Transverse colon (tissue), 4 donors: ENCODE results near the gene HSPB7. TPM values are rescaled to one million over a fixed set of nuclear protein-coding genes. Genes with fewer than 3 reads are reported as not detected.

ENCODE experiments used
- DNase-seq: peaks from one replicate; pipeline ENCODE4 v3.0.0-alpha.2; 2019
- H3K27ac ChIP-seq, 4 donors: fragments of 200-600 bp; sonication (generic); 2 replicates each; pipeline ENCODE4 v1.5.1; 2016 to 2018; ENCODE audit warnings: inconsistent platforms in 4 of 4
- H3K27me3 ChIP-seq: fragments of 200-600 bp; sonication (generic); 2 replicates; pipeline ENCODE4 v1.5.1; 2017; ENCODE audit warnings: inconsistent platforms
- H3K36me3 ChIP-seq, 4 donors: fragments of 200-600 bp; sonication (generic); 2 replicates each; pipeline ENCODE4 v1.5.1; 2017 to 2019; ENCODE audit warnings: inconsistent platforms in 4 of 4
- H3K4me1 ChIP-seq, 4 donors: fragments of 200-600 bp; sonication (generic); 2 replicates each; pipeline ENCODE4 v1.5.1; 2017 to 2020; ENCODE audit warnings: inconsistent platforms in 4 of 4
- H3K4me3 ChIP-seq, 4 donors: fragments of 200-600 bp; sonication (generic); 1 replicate in 1 of 4; 2 replicates in 3 of 4; pipeline versions ENCODE4 v1.5.1 to v1.6.1; 2017 to 2019; ENCODE audit warnings: inconsistent platforms in 4 of 4
- H3K9me3 ChIP-seq, 2 donors: fragments of 200-600 bp; sonication (generic); 2 replicates each; pipeline ENCODE4 v1.5.1; 2017 to 2019; ENCODE audit warnings: inconsistent platforms in 2 of 2
- CTCF ChIP-seq, 5 experiments: fragments of 200-600 bp in 3 of 5; fragments of 450-650 bp in 2 of 5; sonication (generic) in 3 of 5; IDR thresholded peaks; 1 replicate in 2 of 5; 2 replicates in 3 of 5; pipeline ENCODE4 v1.5.1; 2016 to 2017; ENCODE audit warnings: antibody characterized with exemption in 5 of 5, inconsistent platforms in 3 of 5, mild to moderate bottlenecking in 2 of 5, moderate library complexity in 1 of 5
- EP300 ChIP-seq: sonication (generic); formaldehyde crosslinking; IDR thresholded peaks from one replicate; pipeline ENCODE4 v1.6.1; 2017; ENCODE audit warnings: antibody characterized with exemption, low read depth
- POLR2A ChIP-seq: fragments of 450-650 bp; IDR thresholded peaks from one replicate; pipeline ENCODE4 v1.6.1; 2016; ENCODE audit warnings: antibody characterized with exemption, mild to moderate bottlenecking, moderate library complexity
- POLR2AphosphoS5 ChIP-seq, 3 donors: sonication (generic); formaldehyde crosslinking; IDR thresholded peaks; one replicate each; pipeline ENCODE4 v1.6.1; 2016; ENCODE audit warnings: antibody characterized with exemption in 3 of 3
- WGBS, 2 donors: methylation state at CpG; one replicate each; pipeline ENCODE4 v1.1.5; 2018; ENCODE audit warnings: low coverage in 1 of 2; 5-methylcytosine and 5-hydroxymethylcytosine counted together
- in situ Hi-C, 4 donors: fragments of 200-750 bp; cut with MboI; loops; one replicate each; pipeline versions ENCODE4 v1.15.0 to v1.15.1; 2017; ENCODE audit warnings: low sequenced_read_pairs in 3 of 4, low pct_ligation_motif_present in 1 of 4, low pct_unique_long_range_greater_than_20kb in 1 of 4
- intact Hi-C: fragments of 100-400 bp; cut with DNase I; formaldehyde crosslinking; loops from one replicate; pipeline ENCODE4 v1.15.1; 2023; ENCODE audit warnings: low total_unique reads
- total RNA-seq, 4 donors: library from RNA; depleted of rRNA; stranded (reverse); fragments of >200 nt; gene quantifications; one replicate each; pipeline ENCODE4 v1.1.0, GENCODE V29; 2016

HSPB7 gene
- total RNA-seq, 4 donors from 2014 or later: 6.0 to 63.1 (median 9.2) TPM

DNA sequence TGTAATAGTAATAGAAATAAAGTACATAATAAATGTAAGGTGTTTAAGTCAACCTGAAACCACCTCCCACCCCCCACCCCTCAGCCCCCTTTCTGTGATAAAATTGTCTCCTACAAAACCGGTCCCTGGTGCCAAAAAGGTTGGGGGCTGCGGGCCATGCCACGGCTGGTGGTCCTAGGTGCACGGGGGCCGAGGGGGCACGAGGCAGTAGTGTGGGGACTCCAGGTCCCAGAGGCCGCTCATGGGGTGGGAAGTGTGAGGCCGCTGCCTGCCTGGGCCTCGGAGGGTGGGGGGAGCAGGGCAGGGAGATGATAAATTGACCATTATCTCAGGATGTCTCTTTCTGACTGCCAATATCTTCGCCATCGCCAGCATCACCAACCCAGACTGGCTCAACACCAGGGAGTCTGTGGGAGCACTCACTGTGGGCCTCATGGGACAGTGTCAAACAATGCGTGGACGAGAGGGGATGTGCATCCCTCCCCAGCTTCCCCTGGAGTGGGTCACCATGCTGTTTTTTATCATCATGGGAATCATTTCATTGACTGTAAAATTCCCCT lies 48.4 kb downstream of the HSPB7 start:
- Histone ChIP-seq H3K27me3 (no peaks in the 10 kb centered on the region), H3K9me3 (no peaks in the 10 kb centered on the region), H3K4me3 (no peak overlapping the region), H3K36me3 (peaks cover 0 to 12% (median 0%) of the 10 kb centered on the region in 4 donors), H3K27ac (no peak overlapping the region), H3K4me1 (peaks cover 5 to 29% (median 17%) of the 10 kb centered on the region in 4 donors)
- intact Hi-C loops: loop anchor here (10.0 kb wide), 1 partner anchor 155 kb away; no protein-coding TSS in a partner anchor
- no peak for DNase-seq
- TF ChIP-seq EP300 (no peak), POLR2A (no peak), CTCF (IDR thresholded peaks at IDR 0.05) (no peak), POLR2AphosphoS5 (IDR thresholded peaks at IDR 0.05) (no peak)
- WGBS, 2 donors: 90 to 97% methylated on average over 10 to 13 of the region's 13 CpGs
- in situ Hi-C loops: no loop called here

- intact Hi-C loops (loop anchor here (10.0 kb wide), 1 partner anchor 153 kb away; no protein-coding TSS in a partner anchor), in situ Hi-C loops (no loop called here)
- no peak for DNase-seq
- Histone ChIP-seq H3K4me1 (peaks cover 16 to 40% (median 26%) of the 10 kb centered on the region in 4 donors), H3K27ac (no peak overlapping the region), H3K36me3 (peaks cover 0 to 12% (median 0%) of the 10 kb centered on the region in 4 donors), H3K9me3 (no peaks in the 10 kb centered on the region), H3K27me3 (no peaks in the 10 kb centered on the region), H3K4me3 (no peak overlapping the region)
- WGBS, 2 donors: 88 to 89% methylated on average over 4 to 5 of the region's 5 CpGs
- TF ChIP-seq CTCF (IDR thresholded peaks at IDR 0.05): no peak
- no peak for TF ChIP-seq EP300
- no peak for TF ChIP-seq POLR2A
- no peak for TF ChIP-seq POLR2AphosphoS5 (IDR thresholded peaks at IDR 0.05)
These were observed 49.7 kb downstream of the HSPB7 start for GRCh38 chr1:15968172-15968571.

DNA sequence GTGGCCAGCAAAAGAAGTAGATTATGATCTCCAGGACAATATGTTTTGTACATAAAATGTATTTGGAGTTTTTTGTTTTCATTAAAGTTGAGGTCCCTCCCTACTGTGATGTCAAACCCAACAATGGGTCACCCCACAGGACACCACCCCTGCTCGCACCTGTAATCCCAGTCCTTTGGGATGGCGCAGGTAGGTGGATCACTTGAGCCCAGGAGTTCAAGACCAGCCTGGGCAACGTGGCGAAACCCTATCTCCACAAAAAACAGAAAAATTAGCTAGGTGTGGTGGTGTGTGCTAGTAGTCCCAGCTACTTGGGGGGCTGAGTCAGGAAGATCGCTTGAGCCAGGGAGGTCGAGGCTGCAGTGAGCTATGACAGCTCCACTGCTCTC lies 50.9 kb downstream of the HSPB7 start:
- intact Hi-C loops: loop anchor here (10.0 kb wide), 1 partner anchor 152 kb away; no protein-coding TSS in a partner anchor
- H3K36me3 ChIP-seq: peaks cover 0 to 4% (median 0%) of the 10 kb centered on the region in 4 donors
- no peaks in the 10 kb centered on the region for H3K9me3 ChIP-seq
- peaks cover 16 to 47% (median 29%) of the 10 kb centered on the region in 4 donors for H3K4me1 ChIP-seq
- WGBS, 2 donors: 80 to 95% methylated on average over 1 to 6 of the region's 6 CpGs
- no peak overlapping the region for H3K4me3 ChIP-seq
- no peak overlapping the region for H3K27ac ChIP-seq
- H3K27me3 ChIP-seq: no peaks in the 10 kb centered on the region
- in situ Hi-C loops: no loop called here
- TF ChIP-seq EP300 (no peak), POLR2AphosphoS5 (IDR thresholded peaks at IDR 0.05) (no peak)
- DNase-seq: no peak

DNA sequence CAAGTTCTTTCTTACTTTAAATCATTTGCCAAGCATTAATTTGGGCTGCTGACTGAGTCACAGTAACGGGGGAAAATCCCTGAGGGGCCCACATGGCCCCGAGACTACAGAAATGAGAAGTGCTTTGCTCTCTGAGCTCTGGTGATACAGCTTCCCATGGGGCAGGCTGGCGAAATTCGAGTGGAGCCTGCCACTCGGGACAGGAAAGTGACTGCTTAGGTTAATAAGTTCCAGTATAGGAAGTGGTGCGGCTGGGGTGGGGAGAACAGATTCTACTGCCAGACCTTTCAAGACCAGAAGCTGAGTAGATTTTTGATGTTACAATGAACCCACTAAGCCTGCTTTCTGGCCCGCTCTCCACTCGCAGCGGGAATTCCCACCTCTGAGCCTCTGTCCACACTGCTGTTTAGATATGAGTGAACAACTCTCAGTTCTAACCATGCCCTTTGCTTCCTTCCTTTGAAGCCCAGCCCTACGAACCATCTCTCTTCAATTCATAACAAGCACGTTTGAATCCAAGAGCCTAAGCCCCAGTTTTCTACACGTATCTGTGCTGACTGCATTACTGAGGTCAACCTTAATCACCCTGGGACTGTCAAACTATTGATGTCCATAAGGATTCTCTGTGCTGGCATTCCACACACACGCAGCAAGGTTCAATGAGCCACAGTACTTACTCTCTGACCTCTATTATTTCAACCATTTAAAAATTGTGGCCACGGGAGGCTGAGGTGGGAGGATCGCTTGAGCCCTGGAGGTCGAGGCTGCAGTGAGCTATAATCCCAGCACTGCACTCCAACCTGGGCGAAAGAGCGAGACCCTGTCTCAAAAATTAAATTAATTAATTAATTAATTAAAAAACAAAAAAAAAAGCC lies 51.5 kb downstream of the HSPB7 start:
- Histone ChIP-seq H3K27ac (peak overlapping the region; percentile 9 to 61 (median 32)), H3K4me3 (no peak overlapping the region)
- intact Hi-C loops: loop anchor here (10.0 kb wide), 1 partner anchor 152 kb away; no protein-coding TSS in a partner anchor

More for the DNA sequence above, 51.5 kb downstream of the HSPB7 start:
- H3K36me3 ChIP-seq: no peaks in the 10 kb centered on the region
- TF ChIP-seq POLR2AphosphoS5 (IDR thresholded peaks at IDR 0.05) (no peak), CTCF (IDR thresholded peaks at IDR 0.05) (no peak), EP300 (no peak), POLR2A (no peak)
- H3K9me3 ChIP-seq: no peaks in the 10 kb centered on the region
- H3K27me3 ChIP-seq: no peaks in the 10 kb centered on the region
- in situ Hi-C loops: no loop called here
- DNase-seq: peak; percentile 37
- 56 to 65% methylated on average over 7 to 18 of the region's 18 CpGs for WGBS, 2 donors
- H3K4me1 ChIP-seq: peaks cover 16 to 47% (median 29%) of the 10 kb centered on the region in 4 donors
